ENCODE results near the gene SIRPB2. TPM values are rescaled to one million over a fixed set of nuclear protein-coding genes. Genes with fewer than 3 reads are reported as not detected.

SIRPB2 gene
- polyA plus RNA-seq, 1 donor from 2014 or later, result not detected

GRCh38 chr20:1484438-1485116 is 6.6 kb downstream of the SIRPB2 start:
- Histone ChIP-seq H3K27me3 (ENCODE audit: insufficient read depth, low read depth, low read length) (no peaks in the 10 kb centered on the region), H3K9me2 (ENCODE audit: insufficient read depth, low read length) (no peaks in the 10 kb centered on the region), H3F3A (ENCODE audit: insufficient read depth, low read length, poor library complexity, severe bottlenecking) (no peaks in the 10 kb centered on the region), H3K4me2 (ENCODE audit: low read length) (no peak overlapping the region), H3K4me3 (ENCODE audit: low read length) (no peak overlapping the region), H3K79me2 (replicated peaks; ENCODE audit: insufficient read depth, low read length) (no peaks in the 10 kb centered on the region), H3K36me3 (ENCODE audit: insufficient read depth, low read length) (no peaks in the 10 kb centered on the region), H3K9ac (ENCODE audit: low read length) (no peak overlapping the region), H4K20me1 (ENCODE audit: insufficient read depth) (no peaks in the 10 kb centered on the region), H2AFZ (ENCODE audit: low read depth, low read length) (no peak overlapping the region), H3K27ac (ENCODE audit: low read length) (no peak overlapping the region), H3K9me3 (ENCODE audit: low read length) (no peaks in the 10 kb centered on the region)
- no peak for TF ChIP-seq EZH2 (IDR thresholded peaks at IDR 0.05; ENCODE audit: borderline replicate concordance, insufficient read depth, low read length, poor library complexity, severe bottlenecking)
- TF ChIP-seq RAD21 (conservative IDR thresholded peaks at IDR 0.05), result no peak
- TF ChIP-seq EP300 (conservative IDR thresholded peaks at IDR 0.05; ENCODE audit: poor library complexity, severe bottlenecking), result no peak
- no peak for TF ChIP-seq SMC3 (conservative IDR thresholded peaks at IDR 0.05; ENCODE audit: poor library complexity)
- no peak for TF ChIP-seq CTCF (IDR thresholded peaks at IDR 0.05; ENCODE audit: poor library complexity, severe bottlenecking)
- no peak for TF ChIP-seq TAF1 (IDR thresholded peaks at IDR 0.05; ENCODE audit: low read depth)
- no peak for TF ChIP-seq POLR2AphosphoS5 (IDR thresholded peaks at IDR 0.05)
- TF ChIP-seq MXI1 (conservative IDR thresholded peaks at IDR 0.05; ENCODE audit: poor library complexity, severe bottlenecking), result no peak
- no peak for TF ChIP-seq REST (IDR thresholded peaks at IDR 0.05; ENCODE audit: borderline replicate concordance)

- no peak overlapping the region for H3K27ac ChIP-seq (ENCODE audit: low read length)
- no peaks in the 10 kb centered on the region for H3F3A ChIP-seq (ENCODE audit: insufficient read depth, low read length, poor library complexity, severe bottlenecking)
- no peaks in the 10 kb centered on the region for H4K20me1 ChIP-seq (ENCODE audit: insufficient read depth)
- H3K9me2 ChIP-seq (ENCODE audit: insufficient read depth, low read length), result no peaks in the 10 kb centered on the region
- H3K27me3 ChIP-seq (ENCODE audit: insufficient read depth, low read depth, low read length), result no peaks in the 10 kb centered on the region
- no peaks in the 10 kb centered on the region for H3K36me3 ChIP-seq (ENCODE audit: insufficient read depth, low read length)
- no peak overlapping the region for H2AFZ ChIP-seq (ENCODE audit: low read depth, low read length)
- no peaks in the 10 kb centered on the region for H3K79me2 ChIP-seq (replicated peaks; ENCODE audit: insufficient read depth, low read length)
- no peak overlapping the region for H3K4me3 ChIP-seq (ENCODE audit: low read length)
- H3K9ac ChIP-seq (ENCODE audit: low read length), result no peak overlapping the region
- H3K4me2 ChIP-seq (ENCODE audit: low read length), result no peak overlapping the region
- H3K9me3 ChIP-seq (ENCODE audit: low read length), result no peaks in the 10 kb centered on the region
- TF ChIP-seq TAF1 (IDR thresholded peaks at IDR 0.05; ENCODE audit: low read depth), result no peak
- no peak for TF ChIP-seq SMC3 (conservative IDR thresholded peaks at IDR 0.05; ENCODE audit: poor library complexity)
- TF ChIP-seq CTCF (IDR thresholded peaks at IDR 0.05; ENCODE audit: poor library complexity, severe bottlenecking), result no peak
- TF ChIP-seq RAD21 (conservative IDR thresholded peaks at IDR 0.05), result no peak
- no peak for TF ChIP-seq EZH2 (IDR thresholded peaks at IDR 0.05; ENCODE audit: borderline replicate concordance, insufficient read depth, low read length, poor library complexity, severe bottlenecking)
- no peak for TF ChIP-seq MXI1 (conservative IDR thresholded peaks at IDR 0.05; ENCODE audit: poor library complexity, severe bottlenecking)
- no peak for TF ChIP-seq POLR2AphosphoS5 (IDR thresholded peaks at IDR 0.05)
- no peak for TF ChIP-seq EP300 (conservative IDR thresholded peaks at IDR 0.05; ENCODE audit: poor library complexity, severe bottlenecking)
- no peak for TF ChIP-seq REST (IDR thresholded peaks at IDR 0.05; ENCODE audit: borderline replicate concordance)
Observed at GRCh38 chr20:1479831-1480595, 11.2 kb downstream of the SIRPB2 start.
